Left colon (tissue), 2 donors: ENCODE measurements around the gene SLC25A26. TPM values are rescaled to one million over a fixed set of nuclear protein-coding genes. Genes with fewer than 3 reads are reported as not detected.
"Not testable (repeated sequence)": the region's sequence is repeated elsewhere in the genome, so short reads cannot be mapped to it uniquely, and the experiment has no call there.

Source experiments
- ATAC-seq: fragments of 200-7000 bp; cut with Tn5 transposase; one replicate; pipeline ENCODE4 v1.9.1; 2020; ENCODE audit warnings: mild to moderate bottlenecking, moderate library complexity
- DNase-seq, 2 donors: peaks; one replicate each; pipeline ENCODE4 v3.0.0-alpha.2; 2020
- intact Hi-C, 2 donors: fragments of 100-400 bp; cut with DNase I in 1 of 2; cut with micrococcal nuclease in 1 of 2; formaldehyde crosslinking; loops; one replicate each; pipeline versions ENCODE4 v1.11.2 to v1.14.0; 2022; cut with DNase I, micrococcal nuclease
- total RNA-seq, 2 donors: library from RNA; stranded (reverse); fragmentation: NEBNext Ultra II Directional; extraction: Animal tissue kit (Norgen Biotek cat#: 25700); gene quantifications; one replicate each; pipeline ENCODE4 v1.2.1, GENCODE V29; 2021
- donor health status: DM: no; HTN: no; CAD: no.
- donor health status: DM: yes; HTN: yes; CAD: no.

SLC25A26 gene
- total RNA-seq, 2 donors from 2014 or later = 17.2 to 18.9 TPM

- intact Hi-C loops = no loop called here
- ATAC-seq = no peak
- no peak for DNase-seq
These were observed 191.4 kb downstream of the SLC25A26 start for GRCh38 chr3:66411961-66412887.

DNA sequence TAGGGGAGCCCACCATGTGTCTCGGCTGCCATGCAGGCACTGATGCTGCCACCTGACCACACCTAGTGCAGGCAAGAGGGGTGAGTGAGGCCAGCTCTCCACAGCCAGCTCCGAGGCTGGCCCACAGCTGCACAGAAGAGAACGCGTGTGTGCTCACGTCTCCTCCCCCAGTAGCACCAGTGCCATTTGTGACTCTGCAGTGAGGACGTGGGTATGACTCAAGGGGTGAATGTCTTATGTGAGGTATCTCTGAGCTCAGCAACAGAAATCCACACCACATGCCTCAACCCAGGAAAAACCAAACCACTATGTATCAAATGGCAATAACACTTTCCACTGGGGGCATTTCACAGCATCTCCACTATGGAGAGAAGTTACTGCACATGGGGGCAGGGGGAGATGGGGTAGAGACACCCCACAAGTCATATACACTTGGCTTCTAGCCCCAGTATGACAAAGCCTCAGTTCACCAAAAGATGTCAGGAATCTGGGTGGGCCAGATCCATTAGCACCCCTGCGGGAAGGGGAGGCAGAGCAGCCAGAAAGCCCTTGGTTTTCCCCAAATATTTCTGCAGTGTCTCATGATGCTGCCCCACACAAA is 192.4 kb downstream of the SLC25A26 start:
- ATAC-seq (no peak), DNase-seq (no peak)
- intact Hi-C loops = no loop called here

GRCh38 chr3:66414846-66415245 is 194.0 kb downstream of the SLC25A26 start:
- intact Hi-C loops = no loop called here
- no peak for DNase-seq
- no peak for ATAC-seq

GRCh38 chr3:66415867-66416428 is 195.1 kb downstream of the SLC25A26 start:
- intact Hi-C loops = no loop called here
- DNase-seq (no peak), ATAC-seq (peak; percentile 23)

- DNase-seq (peak; percentile 46 to 57), ATAC-seq (peak; percentile 90)
- intact Hi-C loops = no loop called here
These were observed 195.9 kb downstream of the SLC25A26 start for GRCh38 chr3:66416556-66417304.

GRCh38 chr3:66418475-66418931 is 197.7 kb downstream of the SLC25A26 start:
- ATAC-seq = peak; percentile 12
- DNase-seq = no peak
- intact Hi-C loops = no loop called here

DNA sequence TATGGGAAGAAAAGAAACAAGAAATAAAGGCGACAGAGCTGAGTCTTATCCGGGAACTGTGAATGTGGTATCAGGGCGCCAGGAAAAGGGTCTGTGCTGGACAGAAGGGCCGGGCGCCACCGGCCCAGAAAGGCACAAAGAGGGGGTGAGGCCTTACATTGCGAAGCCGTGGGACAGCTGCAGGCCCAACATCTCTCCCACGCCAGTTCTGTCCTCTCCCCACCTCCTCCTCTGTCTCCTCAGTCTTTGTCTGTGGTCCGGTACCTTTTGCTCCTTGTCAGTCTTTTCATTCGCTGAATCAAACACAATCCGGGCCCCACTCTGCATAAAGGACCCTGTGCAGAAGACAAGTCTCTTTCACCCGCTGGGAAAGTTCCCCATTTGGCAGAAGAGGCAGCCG is 198.2 kb downstream of the SLC25A26 start:
- intact Hi-C loops = no loop called here
- ATAC-seq (no peak), DNase-seq (no peak)

GRCh38 chr3:66421144-66421543 is 200.3 kb downstream of the SLC25A26 start:
- DNase-seq, ATAC-seq: not testable (repeated sequence)
- intact Hi-C loops = loop anchor here in 1 of 2 donors (10.0 kb wide), 1 partner anchor 74 kb away; no protein-coding TSS in a partner anchor

- ATAC-seq = not testable (repeated sequence)
- intact Hi-C loops = loop anchor here in 1 of 2 donors (10.0 kb wide), 1 partner anchor 73 kb away; no protein-coding TSS in a partner anchor
These were observed 201.1 kb downstream of the SLC25A26 start for GRCh38 chr3:66421893-66422292.

GRCh38 chr3:66423791-66424190 is 203.0 kb downstream of the SLC25A26 start:
- intact Hi-C loops = loop anchor here in 1 of 2 donors (10.0 kb wide), 1 partner anchor 71 kb away; no protein-coding TSS in a partner anchor
- ATAC-seq (no peak), DNase-seq (no peak)

More at GRCh38 chr3:66421893-66422292, 201.1 kb downstream of the SLC25A26 start:
- DNase-seq = not testable (repeated sequence)

- DNase-seq = no peak
- intact Hi-C loops = loop anchor here in 1 of 2 donors (10.0 kb wide), 1 partner anchor 70 kb away; no protein-coding TSS in a partner anchor
- no peak for ATAC-seq
These were observed 204.2 kb downstream of the SLC25A26 start for GRCh38 chr3:66425032-66425431.

- no peak for ATAC-seq
- intact Hi-C loops = loop anchor here in 1 of 2 donors (10.0 kb wide), 1 partner anchor 69 kb away; no protein-coding TSS in a partner anchor
- no peak for DNase-seq
These were observed 204.8 kb downstream of the SLC25A26 start for GRCh38 chr3:66425576-66426114.

- ATAC-seq (no peak), DNase-seq (no peak)
- intact Hi-C loops = loop anchor here in 1 of 2 donors (10.0 kb wide), 1 partner anchor 69 kb away; no protein-coding TSS in a partner anchor
These were observed 205.3 kb downstream of the SLC25A26 start for GRCh38 chr3:66426135-66426534.

GRCh38 chr3:66427352-66427751 is 206.6 kb downstream of the SLC25A26 start:
- intact Hi-C loops = loop anchor here in 1 of 2 donors (10.0 kb wide), 1 partner anchor 67 kb away; no protein-coding TSS in a partner anchor
- ATAC-seq (no peak), DNase-seq (no peak)

GRCh38 chr3:66427951-66428474 is 207.2 kb downstream of the SLC25A26 start:
- DNase-seq = no peak
- ATAC-seq = no peak
- intact Hi-C loops = loop anchor here in 1 of 2 donors (10.0 kb wide), 1 partner anchor 67 kb away; no protein-coding TSS in a partner anchor
